NCI-H748 treated with DMSO at 0.1 percent for 48 hours (cell line): ENCODE measurements around the gene FCER2.
"Not testable (repeated sequence)": the region's sequence is repeated elsewhere in the genome, so short reads cannot be mapped to it uniquely, and the experiment has no call there.

Experiments
- DNase-seq: peaks from one replicate; lab custom pipeline; 2025; lab: John Stamatoyannopoulos, UW

The FCER2 gene, protein sequence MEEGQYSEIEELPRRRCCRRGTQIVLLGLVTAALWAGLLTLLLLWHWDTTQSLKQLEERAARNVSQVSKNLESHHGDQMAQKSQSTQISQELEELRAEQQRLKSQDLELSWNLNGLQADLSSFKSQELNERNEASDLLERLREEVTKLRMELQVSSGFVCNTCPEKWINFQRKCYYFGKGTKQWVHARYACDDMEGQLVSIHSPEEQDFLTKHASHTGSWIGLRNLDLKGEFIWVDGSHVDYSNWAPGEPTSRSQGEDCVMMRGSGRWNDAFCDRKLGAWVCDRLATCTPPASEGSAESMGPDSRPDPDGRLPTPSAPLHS

GRCh38 chr19:7701654-7702457 is at the start of gene FCER2:
TSS of gene FCER2 (minus strand) at chr19:7702131. CDS start at chr19:7699760, 2,371 bp downstream.
- no peak for DNase-seq

DNA sequence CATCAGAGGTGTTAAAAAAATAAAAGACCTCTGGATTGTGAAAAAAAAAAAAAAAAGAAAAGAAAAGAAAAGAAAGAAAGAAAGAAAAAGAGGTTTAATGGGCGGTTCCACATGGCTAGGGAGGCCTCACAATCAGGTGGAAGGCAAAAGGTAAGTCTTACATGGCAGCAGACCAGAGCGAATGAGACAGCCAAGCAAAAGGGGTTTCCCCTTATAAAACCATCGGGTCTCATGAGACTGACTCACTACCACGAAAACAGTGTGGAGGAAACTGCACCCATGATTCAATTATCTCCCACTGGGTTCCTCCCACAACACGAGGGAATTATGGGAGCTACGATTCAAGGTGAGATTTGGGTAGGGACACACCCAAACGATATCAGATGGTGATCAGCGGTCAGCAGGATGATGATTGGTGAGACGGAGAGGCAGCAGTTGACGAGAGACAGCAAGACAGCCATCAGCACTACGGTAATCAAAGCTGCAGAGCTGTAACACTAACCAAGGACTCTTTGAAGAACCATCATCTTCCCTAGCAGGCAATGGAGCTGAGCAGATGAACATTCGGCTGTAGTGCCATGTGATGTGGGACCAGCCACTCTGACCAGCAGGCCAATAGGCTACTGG is 49.3 kb upstream of the FCER2 start:
- DNase-seq = no peak

DNA sequence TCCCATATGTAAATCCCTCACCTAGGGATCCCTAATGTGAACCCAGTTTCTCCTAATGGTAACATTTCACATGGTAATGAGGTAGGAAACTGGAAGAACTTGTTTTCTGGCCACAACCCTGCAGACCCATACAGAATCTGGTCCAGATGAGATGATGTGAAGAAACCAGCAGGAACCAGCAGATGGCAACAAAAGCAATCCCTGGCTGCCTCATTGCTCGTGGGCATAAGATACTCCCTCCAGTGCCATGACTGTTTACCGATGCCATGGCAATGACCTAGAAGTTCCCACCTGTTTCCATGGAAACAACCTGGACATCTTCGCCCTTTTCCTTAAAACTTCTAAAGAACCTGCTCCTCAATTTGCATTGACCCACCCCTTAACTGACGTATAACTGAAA is 46.8 kb upstream of the FCER2 start:
- DNase-seq = peak; percentile 3

DNA sequence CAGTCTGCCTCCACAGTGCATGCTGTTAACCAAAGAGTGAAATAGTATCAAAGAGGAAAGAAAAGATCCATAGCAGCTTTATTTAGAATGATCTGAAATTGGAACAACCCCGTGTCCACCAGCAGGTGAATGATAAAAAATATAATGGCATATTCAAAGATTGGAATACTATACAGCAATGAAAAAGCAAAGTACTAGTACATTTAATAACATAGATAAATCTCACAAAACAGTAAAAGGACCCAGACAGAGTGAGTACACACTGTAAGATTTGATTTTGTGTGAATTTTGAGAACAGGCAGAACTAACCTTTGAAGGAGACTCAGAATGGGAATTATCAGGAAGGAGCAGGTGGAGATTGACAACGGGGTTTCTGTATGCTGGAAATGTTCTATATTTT is 46.2 kb upstream of the FCER2 start:
- DNase-seq = no peak

- DNase-seq = no peak
Measured at GRCh38 chr19:7746903-7747884, 45.3 kb upstream of the FCER2 start, which contains the start of gene CD209. TSS of gene CD209 (minus strand) at chr19:7747534. CDS start at chr19:7747511, 23 bp downstream.

DNA sequence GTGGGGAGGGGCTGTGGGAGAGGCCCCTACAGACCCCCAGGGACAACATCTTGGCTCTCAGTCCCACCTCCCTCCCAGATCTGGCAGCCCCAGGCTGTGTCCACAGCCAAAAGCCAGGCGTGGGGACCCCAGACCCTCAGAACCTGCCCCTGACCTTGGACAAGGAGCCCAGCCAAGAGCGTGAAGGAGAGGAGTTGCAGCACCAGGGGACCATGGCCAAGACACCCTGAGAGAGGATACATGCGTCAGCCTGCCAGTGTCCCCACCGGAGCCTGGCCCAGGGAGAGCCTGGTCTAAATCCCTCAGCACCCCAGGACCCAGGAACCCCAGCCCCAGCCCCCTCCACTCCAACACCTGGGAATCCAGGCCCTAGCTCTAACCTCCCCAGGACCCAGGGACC is 44.4 kb upstream of the FCER2 start:
- DNase-seq = not testable (repeated sequence)

- no peak for DNase-seq
Measured at GRCh38 chr19:7744871-7745650, 43.1 kb upstream of the FCER2 start.

- DNase-seq = no peak
Measured at GRCh38 chr19:7744199-7744786, 42.4 kb upstream of the FCER2 start.

- DNase-seq = no peak
Measured at GRCh38 chr19:7743425-7743841, 41.5 kb upstream of the FCER2 start.

DNA sequence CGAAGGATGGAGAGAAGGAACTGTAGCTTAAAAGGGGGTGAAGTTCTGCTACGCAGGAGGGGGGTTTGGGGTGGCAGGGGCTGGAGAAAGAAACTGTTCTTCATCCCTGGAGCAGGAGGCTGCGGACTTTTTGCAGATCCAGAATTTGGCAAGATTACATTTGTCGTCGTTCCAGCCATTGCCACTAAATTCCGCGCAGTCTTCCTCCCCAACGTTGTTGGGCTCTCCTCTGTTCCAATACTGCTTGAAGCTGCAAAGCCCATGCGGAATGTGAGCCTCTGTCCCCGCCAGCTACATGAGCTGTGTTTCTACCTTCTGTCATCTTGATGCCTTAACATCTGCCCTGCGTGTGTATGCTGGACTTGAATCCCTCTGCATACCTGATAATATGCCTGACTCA is 41.1 kb upstream of the FCER2 start:
- DNase-seq = no peak

DNA sequence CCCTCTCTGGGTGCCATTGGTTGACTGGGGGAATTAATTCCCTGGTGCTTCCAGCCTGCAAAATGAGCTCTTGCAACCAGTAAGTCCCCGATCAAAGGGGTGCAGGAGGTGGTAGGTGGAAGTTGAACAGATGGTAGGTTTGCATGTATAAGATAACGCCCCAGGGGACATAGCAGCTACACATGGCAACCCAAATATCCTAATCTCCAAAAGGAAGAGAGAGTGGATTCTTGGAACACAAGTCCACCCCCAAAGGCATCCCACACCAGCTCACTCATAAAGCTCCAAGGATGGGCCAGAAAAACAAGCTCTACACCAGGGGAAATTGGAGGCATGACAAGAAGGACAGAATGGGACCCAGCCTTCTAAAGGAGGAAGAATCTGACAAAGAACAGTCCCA is 40.6 kb upstream of the FCER2 start:
- DNase-seq = no peak

GRCh38 chr19:7740682-7741054 is 38.7 kb upstream of the FCER2 start:
- no peak for DNase-seq

DNA sequence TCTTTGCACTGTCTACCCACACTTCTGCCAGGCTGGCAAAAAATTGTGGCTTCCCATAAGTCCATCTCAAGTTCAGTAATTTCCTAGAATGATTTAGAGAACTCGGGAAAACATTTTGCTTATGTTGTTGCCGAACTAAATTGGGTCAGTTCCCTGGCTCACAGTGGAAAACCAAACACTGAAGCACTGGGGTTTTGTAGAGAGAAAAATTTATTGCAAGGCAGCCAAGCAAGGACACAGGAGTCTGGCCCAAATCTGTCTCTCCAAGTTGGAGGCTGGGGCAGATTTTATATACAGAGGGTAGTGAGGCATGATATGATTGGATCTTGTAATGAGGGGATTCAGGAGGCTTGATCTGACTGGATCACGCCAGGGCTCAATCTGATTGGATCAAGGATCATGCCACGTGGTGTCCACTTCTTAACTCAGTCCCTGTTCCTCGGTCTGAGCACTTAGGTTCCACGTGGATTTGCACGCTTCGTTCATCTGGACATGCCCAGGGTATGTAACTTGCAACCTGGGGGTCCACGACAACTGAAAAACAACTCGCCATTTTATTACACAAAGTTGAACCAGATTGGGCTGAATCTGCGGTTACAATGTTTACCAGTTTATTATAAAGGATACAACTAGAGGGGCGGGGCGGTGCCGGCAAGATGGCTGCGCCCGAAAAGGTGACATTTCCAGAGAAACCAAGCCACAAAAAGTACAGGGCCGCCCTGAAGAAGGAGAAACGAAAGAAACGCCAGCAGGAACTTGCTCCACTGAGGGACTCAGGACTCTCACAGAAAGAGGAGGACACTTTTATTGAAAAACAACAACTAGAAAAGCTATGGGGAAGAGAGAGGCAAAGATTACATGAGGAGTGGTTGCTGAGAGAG is 38.1 kb upstream of the FCER2 start:
- DNase-seq = no peak

GRCh38 chr19:7739211-7739755 is 37.4 kb upstream of the FCER2 start:
- DNase-seq = no peak

GRCh38 chr19:7738023-7738422 is 36.1 kb upstream of the FCER2 start:
- no peak for DNase-seq

DNA sequence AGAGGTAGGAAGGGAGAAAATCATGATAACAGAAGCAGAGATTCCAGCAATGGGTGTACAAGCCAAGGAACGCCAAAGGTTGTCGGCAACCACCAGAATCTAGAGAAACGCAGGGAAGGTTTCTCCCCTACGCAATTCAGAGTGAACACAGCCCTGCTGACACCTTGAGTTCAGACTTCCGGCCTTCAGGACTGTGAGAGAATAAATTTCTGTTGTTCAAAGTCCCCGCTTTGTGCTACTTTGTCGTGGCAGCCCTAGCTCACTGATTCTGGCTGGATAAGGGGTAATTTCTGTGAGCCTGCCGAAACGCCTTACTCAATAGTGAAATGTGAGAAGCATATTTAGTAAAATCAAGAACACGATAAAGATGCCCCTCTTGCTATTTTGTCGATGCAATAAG is 35.3 kb upstream of the FCER2 start:
- no peak for DNase-seq

GRCh38 chr19:7736148-7736547 is 34.2 kb upstream of the FCER2 start:
- DNase-seq = no peak

DNA sequence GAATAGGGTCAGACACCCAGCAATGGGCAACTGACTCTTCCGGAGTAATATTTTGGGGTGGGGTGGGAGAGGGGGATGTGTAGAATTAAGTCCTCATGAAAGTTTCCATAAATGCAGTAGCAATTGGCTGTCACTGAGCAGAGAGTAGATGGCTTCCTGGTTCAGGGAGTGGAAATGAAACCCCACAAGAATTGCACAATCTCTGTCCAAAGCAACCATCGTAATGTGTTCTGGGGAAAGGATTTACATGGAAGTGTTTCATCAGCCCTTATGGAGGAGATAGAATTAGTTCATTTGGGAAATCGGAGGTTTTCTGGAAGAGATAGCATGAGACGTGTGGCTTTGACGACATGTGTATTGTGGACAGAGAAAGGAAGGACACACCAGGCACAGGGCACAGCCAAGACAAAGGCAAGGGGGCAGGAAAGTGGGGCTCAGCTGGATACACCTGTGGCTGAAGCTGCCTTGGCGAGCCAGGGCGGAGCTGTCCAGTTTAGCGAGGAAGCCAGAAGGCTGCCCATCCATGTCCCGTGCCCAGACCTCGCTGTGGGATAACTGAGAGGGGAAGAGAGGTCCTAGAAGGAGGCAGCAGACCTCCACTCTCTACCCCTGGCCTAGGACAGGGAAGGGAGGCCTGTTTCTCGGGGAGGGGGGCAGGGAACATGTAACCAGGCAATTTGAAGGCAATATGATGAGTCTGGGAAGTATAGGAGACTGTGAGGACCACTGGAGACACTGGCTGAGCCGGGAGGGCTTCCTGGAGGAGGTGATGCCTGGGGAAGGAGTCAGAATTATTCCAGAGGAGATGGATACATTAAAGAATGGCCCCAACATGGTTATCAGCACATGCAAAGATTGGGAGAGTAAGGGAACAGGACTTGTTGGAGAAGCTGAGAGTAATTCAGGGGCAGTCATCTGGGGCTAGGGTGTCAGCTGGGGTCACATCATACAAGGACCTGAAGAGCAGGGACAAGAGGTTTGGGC is 32.6 kb upstream of the FCER2 start:
- no peak for DNase-seq
